ENCODE data around the gene RASSF8. TPM values are rescaled to one million over a fixed set of nuclear protein-coding genes. Genes with fewer than 3 reads are reported as not detected.

Gene RASSF8
- total RNA-seq, 4 donors from 2014 or later: 93.2 to 127 (median 111) TPM

- peak; percentile 74 to 75 for TF ChIP-seq POLR2A (IDR thresholded peaks at IDR 0.05)
- TF ChIP-seq CTCF (IDR thresholded peaks at IDR 0.05): peak in 2 of 4 experiments; percentile 2 to 4
- peak; percentile 66 for TF ChIP-seq POLR2AphosphoS5 (IDR thresholded peaks at IDR 0.05)
- TF ChIP-seq EP300 (IDR thresholded peaks at IDR 0.05): no peak
- no peaks in the 10 kb centered on the region for H3K9me3 ChIP-seq
- peak; percentile 81 for ATAC-seq
- H3K4me1 ChIP-seq: peaks cover 0 to 41% (median 0%) of the 10 kb centered on the region in 3 donors
- peak overlapping the region; percentile 53 to 70 for H3K4me3 ChIP-seq
- WGBS, 2 donors (ENCODE audit: low coverage in 1 of 2): 0% methylated on average over 2 to 7 of the region's 66 CpGs
- H3K27ac ChIP-seq: peak overlapping the region; percentile 96 to 98 (median 98)
- no peaks in the 10 kb centered on the region for H3K27me3 ChIP-seq
- no peaks in the 10 kb centered on the region for H3K36me3 ChIP-seq
Observed at GRCh38 chr12:26125400-26126339, 167.2 kb downstream of the RASSF8 start.

- WGBS, 2 donors (ENCODE audit: low coverage in 1 of 2): 10 to 17% methylated on average over 1 to 25 of the region's 60 CpGs
- Histone ChIP-seq H3K27me3 (no peaks in the 10 kb centered on the region), H3K9me3 (no peaks in the 10 kb centered on the region), H3K27ac (peak overlapping the region; percentile 96 to 98 (median 98)), H3K36me3 (no peaks in the 10 kb centered on the region), H3K4me3 (peak overlapping the region; percentile 53 to 70), H3K4me1 (peaks cover 0 to 32% (median 0%) of the 10 kb centered on the region in 3 donors)
- TF ChIP-seq POLR2A (IDR thresholded peaks at IDR 0.05): peak; percentile 22 to 44
- TF ChIP-seq EP300 (IDR thresholded peaks at IDR 0.05): no peak
- TF ChIP-seq POLR2AphosphoS5 (IDR thresholded peaks at IDR 0.05): peak; percentile 68
- ATAC-seq: peak; percentile 84
Observed at GRCh38 chr12:26126340-26127284, 168.1 kb downstream of the RASSF8 start.

GRCh38 chr12:26127404-26127803, 168.9 kb downstream of the RASSF8 start:
- Histone ChIP-seq H3K36me3 (no peaks in the 10 kb centered on the region), H3K9me3 (no peaks in the 10 kb centered on the region), H3K27me3 (no peaks in the 10 kb centered on the region), H3K27ac (peak overlapping the region; percentile 96 to 98 (median 98)), H3K4me3 (no peak overlapping the region), H3K4me1 (peaks cover 0 to 27% (median 0%) of the 10 kb centered on the region in 3 donors)
- TF ChIP-seq EP300 (IDR thresholded peaks at IDR 0.05): no peak
- TF ChIP-seq CTCF (IDR thresholded peaks at IDR 0.05): no peak
- TF ChIP-seq POLR2A (IDR thresholded peaks at IDR 0.05): no peak
- no peak for TF ChIP-seq POLR2AphosphoS5 (IDR thresholded peaks at IDR 0.05)
- 80 to 100% methylated on average over 2 of the region's 2 CpGs for WGBS, 2 donors (ENCODE audit: low coverage in 1 of 2)
- no peak for ATAC-seq

GRCh38 chr12:26128168-26128567, 169.7 kb downstream of the RASSF8 start:
- Histone ChIP-seq H3K9me3 (no peaks in the 10 kb centered on the region), H3K27ac (no peak overlapping the region), H3K36me3 (no peaks in the 10 kb centered on the region), H3K4me1 (peaks cover 0 to 24% (median 0%) of the 10 kb centered on the region in 3 donors), H3K4me3 (no peak overlapping the region), H3K27me3 (no peaks in the 10 kb centered on the region)
- ATAC-seq: no peak
- TF ChIP-seq EP300 (IDR thresholded peaks at IDR 0.05): no peak
- no peak for TF ChIP-seq POLR2AphosphoS5 (IDR thresholded peaks at IDR 0.05)
- TF ChIP-seq CTCF (IDR thresholded peaks at IDR 0.05): no peak
- TF ChIP-seq POLR2A (IDR thresholded peaks at IDR 0.05): no peak

Other genes starting within 250 kb of the RASSF8 start
- gene BHLHE41, start 166.4 kb downstream of the RASSF8 start, total RNA-seq: 10 to 100 TPM in 3 of 4 donors, 1 to 10 TPM in 1; 5.3 to 91.2 (median 21.7) TPM
- 10 to 100 TPM; 35.9 to 65.4 (median 53.3) TPM for gene SSPN, start 236.9 kb downstream of the RASSF8 start, total RNA-seq